LNCAP (cell line): ENCODE measurements around the gene IFT122.

ENCODE experiments used
- TF ChIP-seq, protein P1 (sequence below): fragments of 450-650 bp; IDR thresholded peaks from 2 replicates; pipeline ENCODE4 v1.5.1; 2017; ENCODE audit warnings: mild to moderate bottlenecking

The IFT122 gene

DNA sequence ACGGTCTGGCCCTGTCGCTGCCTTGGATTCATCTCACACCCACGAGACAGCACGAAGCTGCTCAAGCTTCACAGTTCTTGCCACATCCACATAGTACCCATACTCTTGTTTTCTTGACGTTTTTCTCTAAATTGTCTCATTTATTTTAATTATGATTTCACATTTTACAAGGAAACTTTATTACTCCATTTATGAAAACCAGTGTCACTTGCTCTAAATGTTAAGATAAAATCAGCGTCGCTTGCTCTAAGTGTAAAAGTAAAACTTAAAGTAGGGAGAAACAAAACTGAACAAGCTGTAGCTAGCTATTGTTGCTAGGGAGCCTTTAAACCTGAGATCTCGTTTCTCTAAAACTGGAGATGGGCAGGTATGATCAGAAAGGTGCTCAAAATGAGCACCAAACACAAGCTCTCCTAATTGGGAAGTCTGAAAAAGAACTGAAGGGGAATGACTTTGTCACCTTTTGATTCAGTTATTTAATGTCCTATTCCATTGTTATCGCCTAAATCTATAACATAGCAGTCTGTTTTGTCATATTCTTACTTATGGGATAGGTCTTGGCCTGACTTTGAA lies 680 bp downstream of the IFT122 start:
- TF ChIP-seq, protein P1, sequence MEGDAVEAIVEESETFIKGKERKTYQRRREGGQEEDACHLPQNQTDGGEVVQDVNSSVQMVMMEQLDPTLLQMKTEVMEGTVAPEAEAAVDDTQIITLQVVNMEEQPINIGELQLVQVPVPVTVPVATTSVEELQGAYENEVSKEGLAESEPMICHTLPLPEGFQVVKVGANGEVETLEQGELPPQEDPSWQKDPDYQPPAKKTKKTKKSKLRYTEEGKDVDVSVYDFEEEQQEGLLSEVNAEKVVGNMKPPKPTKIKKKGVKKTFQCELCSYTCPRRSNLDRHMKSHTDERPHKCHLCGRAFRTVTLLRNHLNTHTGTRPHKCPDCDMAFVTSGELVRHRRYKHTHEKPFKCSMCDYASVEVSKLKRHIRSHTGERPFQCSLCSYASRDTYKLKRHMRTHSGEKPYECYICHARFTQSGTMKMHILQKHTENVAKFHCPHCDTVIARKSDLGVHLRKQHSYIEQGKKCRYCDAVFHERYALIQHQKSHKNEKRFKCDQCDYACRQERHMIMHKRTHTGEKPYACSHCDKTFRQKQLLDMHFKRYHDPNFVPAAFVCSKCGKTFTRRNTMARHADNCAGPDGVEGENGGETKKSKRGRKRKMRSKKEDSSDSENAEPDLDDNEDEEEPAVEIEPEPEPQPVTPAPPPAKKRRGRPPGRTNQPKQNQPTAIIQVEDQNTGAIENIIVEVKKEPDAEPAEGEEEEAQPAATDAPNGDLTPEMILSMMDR: no peak

DNA sequence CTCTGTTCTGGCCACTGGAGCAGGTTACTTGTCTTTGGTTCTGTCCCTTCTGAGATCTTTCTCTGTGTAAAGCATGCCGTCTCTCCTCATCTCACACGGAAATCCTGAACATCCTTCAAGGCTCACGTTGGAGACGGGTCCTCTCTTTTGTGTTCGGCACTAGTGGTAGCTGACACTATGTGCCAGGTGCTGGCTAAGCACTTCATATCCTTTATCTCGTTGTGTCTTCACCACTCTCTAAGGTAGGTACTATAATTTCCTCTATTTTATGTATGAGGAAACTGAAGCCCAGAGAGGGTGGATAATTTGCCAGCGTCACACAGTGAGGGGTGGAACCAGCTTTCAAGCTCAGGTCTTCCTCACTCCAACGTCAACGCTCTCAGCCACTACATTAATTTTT lies 1.2 kb downstream of the IFT122 start:
- TF ChIP-seq, protein P1: no peak

DNA sequence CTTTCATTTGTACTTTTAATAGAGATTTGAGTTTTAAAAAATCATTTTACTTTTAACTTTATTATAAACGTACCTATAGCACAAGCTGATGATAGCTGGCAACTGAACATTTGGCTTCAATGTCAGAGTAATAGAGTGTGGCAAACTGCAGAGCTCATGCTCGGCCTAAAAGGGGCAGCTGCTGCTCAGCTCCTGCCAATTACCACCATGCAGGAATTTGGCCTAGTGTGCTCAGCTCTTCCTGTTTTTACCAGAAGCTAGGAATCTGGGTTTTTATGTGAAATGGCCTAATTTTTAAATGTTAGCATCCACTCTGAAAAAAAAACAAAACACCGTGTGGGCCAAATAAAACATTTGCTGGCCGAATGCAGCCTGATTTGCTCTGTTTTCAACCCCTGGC lies 1.8 kb downstream of the IFT122 start:
- TF ChIP-seq, protein P1: no peak

DNA sequence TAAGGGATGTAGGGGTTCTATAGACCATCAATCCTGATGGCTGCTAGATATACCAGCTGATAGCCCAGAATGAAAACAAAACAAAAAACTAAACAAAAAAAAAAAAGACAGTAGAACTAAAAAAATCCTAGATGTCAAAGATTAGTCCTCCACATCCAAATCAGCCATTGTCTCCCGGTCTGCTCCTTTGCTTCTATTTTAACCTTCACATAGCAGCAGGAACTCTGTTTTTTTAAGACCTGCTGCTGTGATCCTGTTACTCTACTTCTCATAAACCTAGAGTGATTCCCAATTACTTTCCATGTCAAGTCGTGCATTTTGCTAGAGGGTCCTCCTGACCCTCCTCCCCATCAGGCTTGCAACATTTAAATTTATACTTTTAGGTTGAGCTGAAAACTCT lies 2.5 kb downstream of the IFT122 start:
- TF ChIP-seq, protein P1: no peak

DNA sequence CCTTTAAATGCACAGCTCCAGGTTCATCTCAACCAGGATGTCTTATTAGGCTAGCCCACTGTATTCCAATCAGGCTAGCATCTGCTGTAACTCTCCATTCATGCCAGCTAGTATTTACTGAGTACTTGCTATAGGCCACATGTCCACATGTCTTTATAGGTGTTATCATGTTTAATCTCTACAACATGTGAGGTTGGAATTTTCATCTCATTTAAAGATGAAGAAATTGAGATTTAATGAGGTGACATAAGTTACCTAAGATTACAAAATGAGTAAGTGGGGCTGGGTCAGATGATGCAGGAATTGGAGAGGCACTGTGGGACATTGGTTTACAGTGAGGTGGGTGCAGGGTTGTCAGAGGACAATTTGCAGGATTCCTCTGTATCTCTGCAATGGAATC lies 2.9 kb downstream of the IFT122 start:
- TF ChIP-seq, protein P1: no peak

DNA sequence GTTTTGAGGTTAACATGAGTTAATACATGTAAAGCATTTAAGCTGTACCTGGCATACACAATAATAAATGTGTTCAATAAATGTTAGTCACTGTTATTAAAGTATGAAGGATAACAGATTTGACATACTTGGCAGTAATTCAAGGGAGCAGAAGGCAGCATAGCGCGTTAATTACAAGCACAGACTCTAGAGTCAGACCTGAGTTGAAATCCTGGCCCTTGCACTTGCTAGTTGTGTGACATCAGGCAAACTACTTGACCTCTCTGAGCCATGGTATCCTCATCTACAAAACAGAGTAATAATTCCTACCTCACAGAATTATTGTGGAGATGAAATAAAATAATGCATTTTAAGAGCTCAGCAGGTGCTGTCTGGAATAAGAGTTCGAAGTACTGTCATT lies 5.4 kb downstream of the IFT122 start:
- TF ChIP-seq, protein P1: no peak

DNA sequence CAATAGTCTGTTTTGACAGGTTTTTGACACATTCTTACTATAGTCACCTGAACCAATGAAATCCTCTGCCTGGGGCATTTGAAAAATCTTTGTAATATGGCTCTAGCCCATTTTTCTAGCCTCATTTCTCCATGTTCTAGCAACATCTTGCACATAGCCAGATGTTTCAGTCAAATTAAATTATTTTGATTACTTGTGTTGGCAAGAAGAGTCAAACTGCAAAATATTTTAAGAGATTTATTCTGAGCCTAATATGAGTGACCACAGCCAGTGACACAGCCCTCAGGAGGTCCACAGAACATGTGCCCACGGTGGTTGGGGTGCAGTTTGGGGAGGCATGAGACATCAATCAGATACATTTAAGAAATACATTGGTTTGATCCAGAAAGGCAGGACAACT lies 6.9 kb downstream of the IFT122 start:
- TF ChIP-seq, protein P1: no peak
